Left colon (tissue), 2 donors: Measurements from ENCODE around the gene SEPSECS. TPM values are rescaled to one million over a fixed set of nuclear protein-coding genes. Genes with fewer than 3 reads are reported as not detected.

Experiments
- ATAC-seq: fragments of 200-7000 bp; cut with Tn5 transposase; one replicate; pipeline ENCODE4 v1.9.1; 2020; ENCODE audit warnings: mild to moderate bottlenecking, moderate library complexity
- DNase-seq, 2 donors: peaks; one replicate each; pipeline ENCODE4 v3.0.0-alpha.2; 2020
- intact Hi-C, 2 donors: fragments of 100-400 bp; cut with DNase I in 1 of 2; cut with micrococcal nuclease in 1 of 2; formaldehyde crosslinking; loops; one replicate each; pipeline versions ENCODE4 v1.11.2 to v1.14.0; 2022; cut with DNase I, micrococcal nuclease
- long read RNA-seq: library from polyadenylated mRNA; unstranded; transcript quantifications from one replicate; pipeline ENCODE4 v2.0.0, GENCODE V29; 2021
- total RNA-seq, 2 donors: library from RNA; stranded (reverse); fragmentation: NEBNext Ultra II Directional; extraction: Animal tissue kit (Norgen Biotek cat#: 25700); gene quantifications; one replicate each; pipeline ENCODE4 v1.2.1, GENCODE V29; 2021
- donor health status: DM: no; HTN: no; CAD: no.
- donor health status: DM: yes; HTN: yes; CAD: no.

SEPSECS gene
- 10 to 100 TPM; 11.1 to 17.7 TPM for total RNA-seq
- long read RNA-seq, full-length matches to known transcripts, result 2 of 6 reads
- long read RNA-seq, partial matches to known transcripts, result 2 of 6 reads
- long read RNA-seq, other reads (novel, unspliced or antisense), result 2 of 6 reads

GRCh38 chr4:25159837-25160713 lies at the start of gene SEPSECS:
TSS of gene SEPSECS (minus strand) at chr4:25160449. CDS start at chr4:25160369, 80 bp downstream.
- intact Hi-C loops, result no loop called here
- ATAC-seq (peak; percentile 81), DNase-seq (peak; percentile 99)

DNA sequence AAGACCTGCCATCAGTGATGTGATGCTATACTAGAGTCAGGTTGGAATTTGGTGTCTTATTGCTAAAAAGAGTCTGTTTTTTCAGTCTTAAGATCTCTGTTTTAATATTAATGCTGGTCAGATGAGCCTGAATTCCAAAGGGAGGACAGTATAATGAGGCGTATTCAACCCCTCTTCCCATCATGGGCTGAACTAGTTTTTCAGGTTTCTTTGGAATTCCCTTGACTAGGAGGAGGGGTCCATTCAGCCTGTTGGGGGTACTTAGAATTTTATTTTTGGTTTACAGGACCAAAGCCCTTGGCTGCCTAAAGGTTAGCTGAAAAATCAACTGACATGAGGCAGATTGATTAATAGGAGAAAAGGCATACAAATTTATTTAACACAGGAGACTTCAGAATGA lies 49.5 kb upstream of the SEPSECS start:
- DNase-seq (no peak), ATAC-seq (no peak)
- intact Hi-C loops, result no loop called here

DNA sequence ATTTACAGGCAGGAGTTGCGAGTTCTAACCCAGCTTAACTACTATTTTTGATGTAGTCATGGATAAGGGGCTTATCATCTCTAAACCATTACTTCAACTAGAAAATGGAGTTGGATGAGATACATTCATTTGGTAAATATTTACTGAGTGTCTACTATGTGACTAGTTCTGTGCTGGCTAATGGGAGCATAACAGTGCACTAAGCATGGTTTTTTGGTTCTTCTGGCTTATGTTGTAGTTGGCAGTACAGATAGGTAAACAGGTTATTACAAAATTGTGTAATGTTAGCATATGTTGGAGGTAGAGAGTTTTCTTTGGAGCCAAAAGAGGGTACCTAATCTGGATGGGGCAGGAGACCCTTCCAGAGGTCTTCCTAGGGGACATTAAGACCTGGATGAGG lies 47.7 kb upstream of the SEPSECS start:
- intact Hi-C loops, result no loop called here
- ATAC-seq, result no peak

DNA sequence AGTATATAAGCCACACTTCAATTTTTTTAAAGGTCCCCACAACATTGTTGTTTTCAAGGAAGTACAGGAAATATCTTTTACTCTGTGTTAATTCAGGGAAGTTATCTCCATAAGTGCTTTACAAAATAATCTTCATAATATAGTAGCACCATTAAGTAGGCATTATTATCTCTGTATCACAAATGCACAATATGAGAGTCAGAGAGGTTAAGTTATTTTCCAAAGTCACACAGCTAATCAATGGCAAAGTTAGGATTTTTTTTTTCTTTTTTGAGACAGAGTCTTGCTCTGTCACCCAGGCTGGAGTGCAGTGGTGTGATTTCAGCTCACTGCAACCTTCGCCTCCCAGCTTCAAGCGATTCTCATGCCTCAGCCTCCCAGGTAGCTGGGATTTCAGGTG lies 38.5 kb upstream of the SEPSECS start:
- DNase-seq (no peak), ATAC-seq (no peak)
- intact Hi-C loops, result no loop called here

More for the DNA sequence above, 47.7 kb upstream of the SEPSECS start:
- DNase-seq, result no peak

DNA sequence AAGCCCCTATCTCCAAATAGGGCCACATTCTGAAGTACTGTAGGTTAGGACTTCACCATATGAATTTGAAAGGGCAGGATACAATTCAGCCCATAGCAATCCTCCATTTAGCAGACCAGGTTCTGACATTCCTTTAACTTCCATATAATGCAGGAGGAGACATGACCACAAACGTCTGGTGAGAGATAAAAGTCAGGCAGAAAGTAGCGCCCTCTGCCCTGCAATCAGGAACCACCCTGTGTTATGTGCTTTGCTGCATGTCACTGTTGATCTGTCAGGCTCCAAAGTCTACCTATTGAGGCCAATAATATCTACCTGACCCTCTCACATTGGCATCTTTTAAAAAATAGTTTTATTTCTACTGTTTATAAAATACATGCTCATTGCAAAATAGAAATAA lies 30.2 kb upstream of the SEPSECS start:
- DNase-seq, result peak in 1 of 2 donors; percentile 11
- ATAC-seq, result peak; percentile 97

DNA sequence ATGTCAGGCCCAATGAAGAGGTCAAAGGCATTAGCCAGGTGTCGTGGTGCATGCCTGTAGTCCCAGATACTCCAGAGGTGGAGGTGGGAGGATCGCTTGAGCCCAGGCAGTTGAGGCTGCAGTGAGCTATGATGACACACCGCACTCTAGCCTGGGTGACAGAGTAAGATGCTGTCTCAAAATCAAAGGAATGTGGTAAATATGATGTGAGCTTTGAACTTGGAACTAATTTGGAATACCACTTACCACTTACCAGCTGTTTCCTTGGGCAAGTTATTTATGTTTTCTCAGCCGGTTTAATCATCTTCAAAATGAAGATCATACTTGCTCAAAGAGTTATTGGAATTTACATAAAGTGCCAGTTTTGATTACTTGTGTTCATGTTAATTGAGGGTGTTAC lies 23.8 kb upstream of the SEPSECS start:
- intact Hi-C loops, result no loop called here
- ATAC-seq, result no peak
- DNase-seq, result no peak

More for the DNA sequence above, 30.2 kb upstream of the SEPSECS start:
- intact Hi-C loops, result no loop called here

DNA sequence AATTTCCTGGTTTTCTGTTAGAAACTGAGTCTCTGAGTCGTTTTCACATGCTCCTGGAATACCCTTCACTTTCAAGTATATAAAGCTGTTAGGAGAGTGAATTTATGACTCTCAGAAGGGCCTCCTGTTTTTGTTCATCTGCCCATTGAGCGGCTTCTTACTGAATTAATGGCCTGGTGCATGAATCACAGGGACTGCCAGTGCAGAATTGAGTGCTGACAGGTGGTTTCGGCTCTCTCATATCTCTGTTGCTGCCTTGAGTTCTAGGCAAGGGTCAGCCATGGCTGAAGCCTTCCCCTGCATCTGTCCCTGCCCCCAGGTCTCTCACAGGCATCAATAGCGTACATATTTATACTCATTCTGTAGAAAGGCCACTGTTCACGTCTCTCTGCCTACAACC lies 22.7 kb upstream of the SEPSECS start:
- ATAC-seq (no peak), DNase-seq (no peak)
- intact Hi-C loops, result no loop called here

GRCh38 chr4:25180524-25181131 lies 20.4 kb upstream of the SEPSECS start:
- peak; percentile 69 for ATAC-seq
- DNase-seq, result peak in 1 of 2 donors; percentile 26
- intact Hi-C loops, result no loop called here

DNA sequence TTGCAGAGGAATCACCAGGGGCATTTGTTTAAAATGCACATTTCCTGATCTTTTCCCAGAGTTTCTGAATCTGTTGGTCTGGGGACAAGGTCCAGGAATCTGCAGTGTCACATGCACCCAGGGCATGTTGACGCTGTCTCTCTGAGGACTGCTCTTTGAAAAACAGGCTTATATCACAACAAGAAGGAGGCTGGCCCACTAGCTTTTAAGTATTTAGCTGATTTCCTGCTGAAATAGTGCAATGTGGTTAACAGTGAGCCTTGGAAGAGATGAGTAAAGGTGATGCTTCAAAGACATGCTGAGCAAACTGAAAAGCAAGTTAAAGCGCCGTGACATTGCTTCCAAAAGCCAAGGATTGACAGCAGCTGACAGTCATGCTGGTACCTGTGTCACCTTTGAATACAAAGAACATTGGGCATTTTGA lies 18.6 kb upstream of the SEPSECS start:
- intact Hi-C loops, result no loop called here
- no peak for DNase-seq
- ATAC-seq, result no peak

DNA sequence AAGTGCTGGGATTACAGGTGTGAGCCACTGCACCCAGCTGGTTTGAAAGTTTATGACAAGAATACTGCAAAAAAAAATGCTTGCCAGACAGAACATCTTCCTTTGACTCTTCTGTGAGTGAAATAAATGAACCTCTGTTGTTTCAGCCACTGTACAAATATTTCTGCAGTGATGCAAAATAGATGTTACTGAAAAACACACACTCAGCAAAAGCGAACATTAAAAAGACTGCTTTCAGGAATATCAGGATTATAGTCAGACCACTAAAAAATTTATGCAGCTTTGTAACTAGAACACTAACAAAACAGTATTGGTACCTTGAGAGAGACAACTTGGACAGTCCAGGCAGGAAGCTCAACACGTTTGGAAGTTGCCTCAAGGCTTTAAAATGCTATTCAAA lies 16.9 kb upstream of the SEPSECS start:
- intact Hi-C loops, result no loop called here
- ATAC-seq (no peak), DNase-seq (no peak)

DNA sequence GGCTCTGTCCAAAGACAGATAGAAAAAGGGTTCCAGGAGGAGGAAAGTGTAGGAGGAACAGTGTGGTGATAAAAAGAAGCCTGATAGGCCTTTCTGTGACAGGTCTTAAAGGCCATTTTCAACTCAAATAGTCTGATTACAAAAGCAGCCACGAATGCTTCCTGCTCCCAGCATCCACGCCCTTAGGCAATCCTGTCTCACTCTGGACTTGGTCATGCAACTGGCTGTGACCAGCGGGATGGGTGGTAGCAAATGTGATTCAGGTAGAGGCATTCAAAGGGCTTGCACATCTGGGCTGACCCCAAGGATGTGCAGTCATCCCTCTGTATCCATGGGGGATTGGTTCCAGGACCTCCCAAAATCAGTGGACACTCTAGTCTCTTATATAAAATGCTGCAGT lies 14.4 kb upstream of the SEPSECS start:
- intact Hi-C loops, result no loop called here
- peak; percentile 17 for ATAC-seq
- DNase-seq, result no peak

DNA sequence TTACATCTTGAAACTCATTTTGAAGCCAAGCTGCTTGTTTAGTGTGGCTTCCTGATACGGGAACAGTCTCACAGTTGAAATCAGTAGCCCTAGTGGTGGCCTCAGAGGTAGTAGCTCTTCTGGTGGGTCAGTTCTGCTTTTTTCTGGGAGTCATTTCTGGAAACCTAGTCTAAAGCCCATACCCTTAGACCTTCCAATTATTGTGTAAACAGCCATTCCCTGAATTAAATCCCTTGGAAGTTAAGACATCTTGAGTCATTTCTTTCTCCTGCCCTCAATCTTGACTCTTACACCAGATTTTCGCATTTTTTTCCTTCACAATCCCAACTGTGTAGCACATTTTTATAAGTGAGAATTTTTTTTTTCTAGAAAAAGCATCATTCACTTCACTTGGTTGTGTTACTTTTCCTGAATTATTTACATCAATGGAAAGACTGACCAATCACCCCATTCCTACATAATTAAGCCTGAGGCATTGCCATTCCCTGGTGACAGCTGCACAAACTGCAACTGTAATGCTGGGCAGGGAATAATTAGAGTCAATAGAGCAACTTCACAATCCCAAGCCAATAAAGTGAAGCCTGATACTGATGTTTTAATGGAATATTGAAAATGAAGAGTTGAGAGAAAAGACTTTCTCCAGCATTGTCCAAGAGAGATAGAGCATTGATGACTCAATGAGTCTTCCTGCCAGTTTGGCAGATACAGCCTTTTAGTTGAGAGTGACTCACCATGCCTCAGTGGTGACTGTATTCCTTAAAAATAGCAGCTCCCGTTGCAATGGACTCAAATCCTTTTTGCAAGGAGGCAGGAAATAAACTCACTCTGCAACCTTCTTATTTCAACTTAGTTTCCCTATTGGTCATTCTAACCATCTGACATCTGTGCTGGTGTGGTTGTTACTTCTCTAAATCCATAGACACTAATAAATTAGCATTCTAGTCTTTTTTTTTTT lies 13.0 kb upstream of the SEPSECS start:
- peak; percentile 27 for ATAC-seq
- no peak for DNase-seq
- intact Hi-C loops, result no loop called here

DNA sequence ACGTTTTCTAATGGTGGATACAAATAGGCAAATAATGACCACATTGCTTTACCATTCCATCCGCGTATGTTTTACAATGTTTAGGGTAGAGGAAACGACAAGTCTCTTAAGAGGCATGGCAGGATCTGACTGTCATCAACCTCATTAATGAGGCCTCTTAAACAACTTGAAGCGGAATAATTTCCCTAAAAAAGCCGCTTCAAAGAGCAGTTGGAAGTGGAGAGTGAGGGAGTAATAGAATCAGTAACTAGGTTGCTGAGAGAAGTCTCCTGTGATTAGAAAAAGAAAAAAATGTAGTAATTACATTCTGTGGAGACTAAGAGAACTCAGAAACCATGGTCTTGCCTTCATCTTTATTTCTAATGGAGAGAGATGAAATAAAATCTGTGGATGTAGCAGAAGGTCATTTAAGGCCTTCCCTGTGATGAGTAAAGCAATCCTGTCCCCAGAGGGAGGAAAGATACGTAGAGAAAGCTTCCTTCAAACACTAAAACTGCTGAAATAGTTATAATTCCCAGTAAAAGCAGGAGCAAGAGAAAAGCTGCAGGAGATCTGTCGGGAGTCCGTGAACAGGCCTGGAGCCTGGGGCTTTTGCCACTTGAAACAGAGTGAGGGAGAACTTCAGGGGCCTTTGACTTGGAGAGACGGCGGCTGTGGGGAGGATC lies 11.1 kb upstream of the SEPSECS start:
- ATAC-seq, result no peak
- intact Hi-C loops, result no loop called here
- DNase-seq, result no peak

DNA sequence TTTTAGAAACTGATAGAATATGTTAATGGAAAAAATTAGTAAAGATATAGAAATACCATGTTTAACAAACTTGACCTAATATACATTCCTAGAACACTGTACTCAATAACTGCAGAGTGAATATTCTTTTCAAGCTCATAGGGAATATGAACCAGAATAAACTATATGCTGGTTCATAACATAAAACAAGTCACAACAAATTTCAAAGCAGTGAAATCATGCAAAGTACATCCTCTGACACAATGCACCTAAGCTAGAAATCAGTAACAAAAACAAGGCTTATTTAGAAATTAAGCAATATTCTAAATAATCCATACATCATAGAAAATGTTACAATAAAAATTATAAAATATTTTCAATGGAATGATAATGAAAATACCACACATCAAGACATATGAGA lies 9.2 kb upstream of the SEPSECS start:
- intact Hi-C loops, result no loop called here
- DNase-seq (no peak), ATAC-seq (no peak)

DNA sequence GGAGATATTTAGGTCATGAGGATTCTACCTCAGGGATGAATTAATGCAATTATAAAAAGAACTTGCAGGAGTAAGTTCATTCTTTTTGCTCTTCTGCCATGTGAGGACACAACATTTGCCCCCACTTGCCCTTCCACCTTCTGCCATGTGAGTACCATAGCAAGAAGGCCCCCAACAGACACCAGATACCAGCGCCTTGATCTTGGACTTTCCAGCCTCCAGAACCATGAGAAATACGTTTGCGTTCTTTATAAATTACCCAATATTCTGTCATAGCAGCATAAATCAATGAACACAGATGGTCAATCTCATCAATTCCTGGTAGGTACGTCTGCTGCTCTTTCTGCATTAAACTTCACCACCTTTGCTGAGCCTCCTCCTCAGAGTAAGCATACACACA lies 5.7 kb upstream of the SEPSECS start:
- ATAC-seq (no peak), DNase-seq (no peak)
- intact Hi-C loops, result no loop called here

GRCh38 chr4:25163196-25163595 lies 2.9 kb upstream of the SEPSECS start:
- intact Hi-C loops, result no loop called here
- ATAC-seq (no peak), DNase-seq (no peak)

DNA sequence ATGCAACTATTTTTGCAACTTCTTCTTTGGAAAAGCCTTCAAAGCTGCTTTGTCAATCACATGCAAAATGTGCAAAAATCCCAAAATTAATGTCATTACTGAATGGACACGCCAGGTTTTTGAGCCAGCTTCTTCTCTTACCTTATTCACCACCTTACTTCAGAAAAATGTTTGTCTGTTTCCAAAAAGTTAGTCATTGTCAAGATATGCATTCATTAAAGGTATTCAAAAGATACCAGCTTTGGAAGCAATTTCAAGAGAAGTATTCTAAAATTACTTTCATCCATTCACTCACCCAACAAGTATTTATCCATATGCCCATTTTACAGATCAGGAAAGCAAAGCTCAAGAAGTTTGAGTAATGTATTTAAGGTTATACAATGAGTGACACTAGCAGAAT lies 2.3 kb upstream of the SEPSECS start:
- intact Hi-C loops, result no loop called here
- ATAC-seq, result no peak
- no peak for DNase-seq

DNA sequence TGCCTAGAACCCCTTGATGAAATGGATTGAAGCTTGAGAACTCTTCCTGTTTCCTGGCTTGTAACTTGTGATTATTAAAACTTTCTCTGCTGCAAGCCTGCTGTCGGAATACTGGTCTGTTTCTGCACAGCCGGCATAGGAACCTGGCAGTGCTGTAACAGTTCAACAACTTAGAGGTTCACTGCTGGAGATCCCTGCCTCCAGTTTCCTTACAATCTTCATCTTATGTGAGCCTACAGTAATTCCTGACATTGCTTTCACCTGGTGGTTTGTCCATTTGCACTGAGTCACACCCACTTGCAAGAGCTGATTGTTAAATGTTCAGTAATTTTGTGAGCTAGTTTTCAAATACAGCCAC lies 1.3 kb upstream of the SEPSECS start:
- DNase-seq (no peak), ATAC-seq (peak; percentile 6)
- intact Hi-C loops, result no loop called here
